IPS-NIHi7 (cell line): ENCODE results near the gene S100A16.
"Not testable (repeated sequence)": the region's sequence is repeated elsewhere in the genome, so short reads cannot be mapped to it uniquely, and the experiment has no call there.

Experiments used
- DNase-seq: peaks from one replicate; pipeline ENCODE4 v3.0.0; 2012; ENCODE audit warnings: mixed read lengths; ENCODE audit errors: extremely low spot score

Gene S100A16, protein sequence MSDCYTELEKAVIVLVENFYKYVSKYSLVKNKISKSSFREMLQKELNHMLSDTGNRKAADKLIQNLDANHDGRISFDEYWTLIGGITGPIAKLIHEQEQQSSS

DNA sequence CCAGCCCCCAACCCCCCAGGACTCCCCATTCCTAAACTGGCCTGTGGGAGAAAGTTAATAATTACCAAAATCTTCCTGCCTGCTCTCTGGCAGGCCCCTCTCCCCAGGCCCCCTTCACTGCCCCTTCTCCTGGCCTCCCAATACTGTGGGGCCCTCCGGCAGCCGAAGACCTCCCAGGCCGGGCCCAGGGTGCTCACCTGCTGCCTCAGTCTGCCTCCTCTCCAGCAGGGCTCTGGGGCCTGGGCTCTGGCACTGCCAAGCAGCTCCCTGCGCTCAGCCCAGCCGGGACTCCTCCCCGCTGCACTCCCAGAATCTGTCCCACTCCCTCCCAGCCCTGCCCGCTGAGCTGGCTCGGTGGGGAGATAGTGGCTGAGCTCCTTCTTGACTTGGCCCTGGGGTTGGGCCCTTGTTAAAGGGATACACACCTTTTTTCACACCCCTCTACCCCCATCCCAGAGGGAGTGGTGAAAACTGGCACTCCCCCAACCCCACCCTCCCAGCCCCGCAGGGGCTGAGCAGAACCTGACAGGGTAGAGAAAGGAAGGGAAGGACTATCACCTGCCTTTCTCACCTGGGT is at the start of gene S100A16:
TSS of gene S100A16 (minus strand) at position 383 of the 577 bp plus-strand sequence. CDS start 4,986 bp downstream, outside the sequence.
- peak; percentile 74 for DNase-seq

DNA sequence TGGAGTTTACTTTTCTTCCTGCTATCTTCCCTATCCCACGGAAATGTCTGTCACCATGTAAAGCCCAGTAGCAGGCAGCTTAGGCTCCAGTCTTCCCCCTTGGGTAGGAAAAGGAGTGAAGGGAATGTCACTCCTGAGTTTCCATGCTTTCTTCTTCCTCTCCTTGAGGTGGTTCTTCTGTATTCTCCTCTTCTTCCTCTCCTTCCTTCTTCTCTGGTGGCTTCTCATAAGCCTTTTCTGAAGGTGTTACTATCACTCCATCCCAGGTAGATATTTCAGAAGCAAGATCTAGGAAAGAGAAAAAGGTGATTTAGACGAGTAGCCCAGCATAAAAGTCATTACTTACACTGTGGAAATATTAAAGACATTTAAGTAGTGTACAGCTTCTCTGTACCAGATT is 49.3 kb upstream of the S100A16 start:
- DNase-seq, result no peak

DNA sequence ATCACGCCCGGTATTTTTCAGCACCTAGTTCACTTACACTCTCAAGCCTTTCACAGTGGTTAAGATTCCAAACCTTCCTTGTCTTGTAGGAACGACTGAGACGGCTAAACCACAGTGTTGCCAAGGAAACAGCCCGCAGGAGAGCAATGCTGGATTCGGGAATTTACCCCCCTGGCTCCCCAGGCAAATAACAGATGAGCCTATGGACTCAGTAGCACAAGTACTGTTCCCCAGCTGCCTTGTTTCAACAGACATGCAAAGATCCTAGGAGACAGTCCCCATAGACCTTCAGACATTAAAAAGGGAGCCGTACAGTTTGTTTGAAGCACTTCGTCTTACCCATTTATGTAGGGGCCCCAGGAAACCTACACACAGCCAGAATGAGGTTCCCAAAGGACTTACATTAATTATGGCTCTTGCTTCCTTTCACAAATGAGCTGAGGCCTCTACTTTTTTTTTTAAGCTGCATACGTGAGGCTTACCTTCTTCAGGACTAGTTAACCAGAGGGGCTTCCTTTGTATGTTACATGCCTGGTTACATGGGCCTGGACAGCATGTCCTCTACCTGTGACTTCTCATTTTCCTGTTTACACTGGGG is 48.3 kb upstream of the S100A16 start:
- DNase-seq, result no peak

DNA sequence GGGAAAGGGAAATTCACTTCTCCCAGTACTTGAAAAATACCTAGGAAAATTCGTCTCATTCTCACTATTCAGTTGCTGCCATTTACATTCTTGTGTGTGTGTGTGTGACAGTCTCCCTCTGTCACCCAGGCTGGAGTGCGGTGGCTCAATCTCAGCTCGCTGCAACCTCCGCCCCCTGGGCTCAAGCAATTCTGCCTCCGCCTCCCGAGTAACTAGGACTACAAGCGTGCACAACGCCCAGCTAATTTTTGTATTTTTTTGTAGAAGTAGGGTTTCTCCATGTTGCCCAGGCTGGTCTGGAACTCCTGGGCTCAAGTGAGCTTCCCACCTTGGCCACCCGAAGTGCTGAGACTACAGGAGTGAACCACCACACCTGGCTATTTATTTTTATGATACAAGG is 46.7 kb upstream of the S100A16 start:
- no peak for DNase-seq

DNA sequence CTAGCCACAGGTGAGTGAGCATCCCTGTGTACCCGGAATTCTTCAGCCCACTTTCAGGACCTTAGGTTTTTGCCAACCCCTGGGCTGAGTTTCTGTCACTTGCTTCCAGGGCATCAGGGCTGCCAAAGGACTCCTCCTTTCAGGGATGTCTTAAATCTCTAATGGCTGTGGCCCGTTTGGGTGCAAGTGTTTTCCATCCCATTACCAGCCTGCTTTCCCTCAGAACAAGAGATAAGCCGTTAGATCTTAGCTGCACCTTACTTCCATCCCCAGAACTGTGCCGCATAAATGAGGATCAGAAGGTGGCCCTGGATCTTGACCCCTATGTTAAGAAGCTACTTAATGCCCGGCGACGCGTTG is 46.2 kb upstream of the S100A16 start:
- no peak for DNase-seq

DNA sequence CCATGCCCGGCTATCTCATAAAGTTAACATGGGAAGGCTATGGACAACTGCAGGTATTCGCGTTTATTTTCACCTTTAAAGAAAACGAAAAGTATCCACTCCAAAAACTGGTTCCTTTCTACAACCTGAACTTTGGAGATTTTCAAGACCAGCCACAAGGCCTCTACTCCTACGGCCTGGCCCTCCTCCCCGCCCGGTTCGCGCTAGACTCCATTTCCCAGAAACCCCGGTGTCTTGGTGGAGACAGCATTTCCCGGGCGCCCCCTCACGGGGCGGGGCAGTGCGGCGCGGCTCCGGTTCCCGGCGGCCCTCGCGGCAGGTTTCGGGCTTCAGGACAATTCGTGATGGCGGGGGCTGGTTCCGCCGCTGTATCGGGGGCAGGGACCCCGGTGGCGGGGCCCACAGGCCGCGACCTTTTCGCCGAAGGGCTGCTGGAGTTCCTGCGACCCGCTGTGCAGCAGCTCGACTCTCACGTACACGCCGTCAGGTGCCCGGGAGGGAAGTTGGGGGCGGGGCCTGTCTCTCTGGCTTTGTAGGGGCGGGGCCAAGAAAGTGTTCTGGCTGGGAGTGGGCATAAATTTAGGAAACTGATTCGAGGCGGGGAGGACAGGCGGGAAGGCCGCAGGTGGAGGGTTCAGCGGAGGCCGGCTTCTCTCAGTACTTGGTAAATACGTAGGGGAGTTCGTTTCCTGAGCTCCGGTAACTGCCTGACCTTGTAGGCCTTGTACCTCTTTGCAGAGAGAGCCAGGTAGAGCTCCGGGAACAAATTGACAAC is 45.6 kb upstream of the S100A16 start, which contains the start of gene SNAPIN:
TSS of gene SNAPIN (plus strand) at position 304 of the 775 bp plus-strand sequence. CDS start at position 345, 41 bp downstream.
- peak; percentile 93 for DNase-seq

DNA sequence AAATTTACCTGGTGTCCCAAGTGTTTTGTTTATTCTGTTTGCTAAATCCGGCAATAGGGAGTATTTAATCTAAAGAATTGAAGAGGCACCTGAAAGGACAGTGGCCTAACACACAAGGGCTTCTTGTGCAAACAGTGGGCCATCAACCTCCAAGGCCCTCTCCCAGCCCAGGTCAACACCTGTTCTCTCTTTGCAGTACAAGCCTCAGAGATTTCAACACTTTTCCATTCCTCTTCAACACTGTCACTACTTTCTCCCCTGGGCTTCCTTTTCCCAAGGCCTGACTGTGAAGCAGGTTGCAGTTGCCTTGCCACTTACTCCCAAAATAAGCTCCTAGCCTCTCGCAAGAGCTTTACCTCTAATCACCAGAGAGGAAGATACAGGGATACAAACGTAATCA is 42.4 kb upstream of the S100A16 start:
- DNase-seq, result no peak

DNA sequence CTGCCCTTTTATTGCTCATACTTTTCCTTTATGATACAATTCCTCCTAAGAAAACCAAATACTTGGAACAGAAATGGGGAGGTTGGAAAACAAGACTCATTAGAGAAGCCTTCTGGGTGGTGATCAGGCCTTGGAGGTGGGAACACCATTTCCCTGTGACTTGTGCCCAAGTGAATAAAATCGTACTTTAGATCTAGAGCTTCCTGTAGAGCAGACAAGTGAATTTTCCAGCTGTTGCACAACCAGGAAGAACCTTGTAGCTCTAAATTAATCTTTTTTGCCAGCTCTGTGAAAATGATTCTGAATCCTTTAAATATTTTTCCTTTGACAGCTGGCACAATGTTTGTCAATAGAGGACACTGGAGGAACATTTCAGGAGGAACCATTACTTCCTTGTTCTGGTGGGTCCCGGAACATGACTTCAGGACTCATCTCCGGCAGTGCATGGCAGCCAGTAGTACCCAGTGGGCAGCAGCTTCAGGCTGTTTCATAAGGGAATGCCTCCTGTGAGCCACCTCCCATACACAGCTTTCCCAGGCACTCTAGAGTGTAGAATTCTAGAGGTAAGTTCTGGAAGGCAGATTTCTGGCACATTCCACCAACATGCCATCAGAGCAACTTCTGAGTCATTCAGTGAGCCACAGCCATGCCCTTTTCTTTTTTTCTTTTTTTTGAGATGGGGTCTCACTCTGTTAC is 40.0 kb upstream of the S100A16 start:
- no peak for DNase-seq

DNA sequence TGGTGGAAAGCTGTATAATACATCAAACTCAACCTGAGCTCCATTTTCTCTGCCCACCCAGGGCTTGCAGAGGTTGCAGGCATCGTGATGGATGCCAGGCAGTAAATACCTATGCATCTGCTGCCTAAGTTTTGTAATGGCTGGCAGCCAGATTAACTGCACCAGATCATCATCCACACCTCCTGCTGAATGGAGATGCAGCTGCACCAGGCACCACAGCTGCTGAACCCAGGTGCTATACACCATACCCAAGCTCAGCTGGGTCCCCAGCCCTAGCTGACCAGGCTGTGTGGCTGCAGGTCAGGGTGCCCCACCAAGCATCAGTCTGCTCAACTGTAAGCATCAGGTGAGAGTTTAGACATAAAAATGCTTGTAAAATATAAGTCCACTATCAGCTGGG is 38.8 kb upstream of the S100A16 start:
- DNase-seq, result no peak

DNA sequence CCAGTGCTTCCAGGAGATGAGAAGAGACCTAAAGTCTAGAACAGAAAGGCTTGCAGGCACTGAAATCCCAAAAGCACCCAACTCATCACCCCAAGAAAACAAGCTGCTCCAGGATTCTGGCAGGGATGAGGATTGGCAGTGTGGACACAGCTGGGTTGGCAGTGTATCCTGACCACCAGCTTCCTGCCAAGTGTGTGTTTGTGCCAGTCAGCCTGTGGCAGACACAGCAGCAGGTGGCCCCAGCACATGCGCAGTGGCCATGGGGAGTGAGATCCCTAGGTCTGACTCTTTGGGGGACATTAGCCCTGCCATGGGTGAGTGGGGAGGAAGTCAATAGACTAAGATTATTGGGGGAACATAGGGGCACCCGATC is 36.9 kb upstream of the S100A16 start:
- no peak for DNase-seq

DNA sequence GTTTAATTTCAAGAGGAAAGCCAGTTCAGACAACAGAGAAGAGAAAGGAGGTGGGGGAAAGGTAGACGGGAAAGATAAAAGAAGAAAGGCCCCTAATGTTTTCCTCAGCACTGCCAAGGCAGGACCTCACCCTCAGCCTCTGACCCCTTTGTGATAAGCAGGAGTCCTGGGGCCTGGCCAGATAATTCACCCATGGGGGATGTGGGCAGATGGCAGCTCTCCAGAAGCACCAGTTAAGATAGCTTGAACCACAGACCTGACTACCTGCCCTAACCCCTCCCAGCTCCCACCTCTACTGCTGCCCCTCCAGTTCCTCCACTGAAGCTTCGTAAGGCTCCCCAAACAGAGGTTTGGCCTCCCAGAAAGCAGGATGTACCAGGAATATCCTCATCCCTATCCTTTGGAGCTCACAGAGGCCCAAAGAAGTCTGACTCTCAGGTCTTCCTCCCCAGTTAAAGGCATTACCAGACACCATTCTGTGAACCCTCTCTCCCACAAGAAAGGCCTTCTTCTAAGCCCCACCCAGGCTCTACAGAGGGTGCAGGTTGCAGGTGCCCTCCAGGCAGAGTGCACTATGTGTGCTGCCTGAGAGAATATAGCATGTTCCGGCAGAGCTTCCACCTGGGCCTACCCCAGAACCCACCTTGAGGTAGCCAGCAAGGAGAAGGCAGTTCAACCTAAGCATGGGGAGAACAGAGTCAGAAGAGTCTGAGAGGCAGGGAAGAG is 36.4 kb upstream of the S100A16 start:
- DNase-seq, result no peak

DNA sequence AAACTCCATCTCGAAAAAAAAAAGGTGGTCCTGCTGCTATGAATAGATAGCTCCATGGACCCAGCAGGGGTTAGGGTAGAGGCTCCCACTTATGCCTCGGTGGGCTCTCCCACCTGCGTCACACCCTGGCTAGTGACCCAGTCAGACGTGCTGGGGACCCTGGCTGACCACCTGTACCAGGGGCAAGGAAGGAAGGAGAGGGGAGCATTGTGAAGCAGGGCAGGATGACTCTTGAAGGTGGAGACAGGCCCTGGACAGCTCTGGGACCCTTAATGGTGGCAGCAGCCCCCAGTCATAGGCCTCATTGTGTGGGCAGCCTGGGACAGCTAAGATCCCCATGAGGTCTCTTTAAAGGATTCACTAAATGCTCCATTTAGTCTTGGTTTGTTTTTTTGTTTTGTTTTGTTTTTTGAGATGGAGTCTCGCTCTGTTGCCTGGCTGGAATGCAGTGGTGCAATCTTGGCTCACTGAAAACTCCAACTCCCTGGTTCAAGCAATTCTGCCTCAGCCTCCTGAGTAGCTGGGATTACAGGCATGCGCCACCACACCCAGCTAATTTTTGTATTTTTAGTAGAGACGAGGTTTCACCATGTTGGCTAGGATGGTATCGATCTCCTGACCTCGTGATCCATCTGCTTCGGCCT is 35.2 kb upstream of the S100A16 start:
- DNase-seq, result no peak

DNA sequence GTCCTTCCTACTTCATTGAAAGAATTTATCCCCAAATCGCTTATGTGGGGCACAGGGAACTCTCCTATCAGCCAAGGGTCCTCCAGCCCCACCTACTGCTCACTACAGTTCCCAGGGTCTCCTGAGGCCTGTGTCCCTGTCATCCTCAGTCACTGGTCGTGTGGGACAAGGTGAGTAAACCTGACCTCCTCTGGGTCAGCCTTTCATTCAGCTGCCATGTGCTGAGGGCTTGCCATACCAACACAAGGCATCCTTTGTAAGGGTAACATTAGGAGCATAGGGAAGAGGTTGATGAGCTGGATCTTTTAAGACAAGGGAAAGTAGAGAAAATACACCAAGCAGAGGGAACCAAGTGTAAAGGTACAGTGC is 34.4 kb upstream of the S100A16 start:
- peak; percentile 31 for DNase-seq

DNA sequence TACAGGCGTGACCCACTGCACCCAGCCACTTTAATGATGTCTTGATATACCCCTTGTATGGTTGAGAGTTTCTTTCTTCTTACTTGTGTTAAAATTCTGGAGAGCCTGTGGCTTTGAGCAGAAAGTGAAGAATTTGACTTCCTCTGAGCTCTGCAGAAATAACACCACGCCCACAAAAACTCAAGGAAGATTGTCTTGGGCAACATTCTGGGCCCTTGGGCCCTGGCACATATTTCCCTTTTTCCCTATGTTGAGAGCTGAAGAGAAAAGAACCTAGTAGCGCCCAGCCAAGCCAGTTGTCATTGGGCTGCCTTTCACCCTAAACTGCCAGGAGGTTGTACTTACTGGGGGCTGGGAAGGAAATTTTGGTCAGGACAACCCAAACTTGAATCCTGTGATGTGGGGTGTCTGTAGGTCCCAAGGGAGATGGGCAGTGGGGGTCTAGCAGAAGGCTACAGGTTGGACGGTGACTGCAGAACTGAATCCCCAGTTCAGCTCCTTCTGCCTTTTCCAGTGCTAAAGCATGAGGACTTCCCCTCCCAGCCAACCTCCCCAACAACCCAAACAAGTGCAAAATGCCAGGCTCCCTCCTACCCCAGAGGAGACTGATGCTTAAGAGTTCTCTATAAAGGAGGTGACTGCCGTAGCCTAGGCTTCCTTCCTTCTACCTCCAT is 33.9 kb upstream of the S100A16 start:
- DNase-seq, result no peak

DNA sequence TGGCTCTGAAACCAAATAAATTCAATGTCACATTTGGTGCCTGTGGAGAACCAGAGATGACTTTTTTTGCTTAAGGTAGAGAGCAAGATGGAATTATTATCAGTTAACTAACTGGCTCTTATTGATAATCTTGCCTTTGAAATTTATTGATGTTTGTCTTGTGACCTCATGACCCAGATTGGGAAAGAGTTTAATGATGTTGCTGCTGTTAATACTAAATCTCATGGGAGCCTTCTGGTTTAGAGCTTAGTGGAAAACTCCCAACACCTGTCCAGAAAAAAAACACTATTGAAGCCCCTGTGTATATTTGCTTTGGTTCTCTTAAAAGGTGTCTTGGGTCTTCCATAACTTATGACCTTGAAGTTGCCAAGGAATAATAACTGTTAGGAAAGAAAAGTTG is 30.9 kb upstream of the S100A16 start:
- no peak for DNase-seq

DNA sequence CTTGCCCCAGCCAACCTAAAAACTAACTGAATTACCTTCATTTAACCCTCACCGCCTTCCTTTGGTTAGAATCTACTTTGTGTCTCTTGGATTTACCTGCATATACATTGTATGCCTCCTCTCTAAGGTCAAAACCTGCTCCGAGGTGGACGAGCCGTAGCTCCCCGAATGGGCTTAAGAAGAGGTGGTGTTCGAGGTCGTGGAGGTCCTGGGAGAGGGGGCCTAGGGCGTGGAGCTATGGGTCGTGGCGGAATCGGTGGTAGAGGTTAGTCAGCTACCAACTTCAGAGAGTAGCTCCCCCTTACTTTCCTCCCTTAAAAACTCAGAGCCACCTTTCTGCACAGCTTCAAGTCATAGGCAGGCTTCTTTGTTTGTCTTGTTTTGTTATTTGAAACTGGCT is 30.2 kb upstream of the S100A16 start:
- no peak for DNase-seq

DNA sequence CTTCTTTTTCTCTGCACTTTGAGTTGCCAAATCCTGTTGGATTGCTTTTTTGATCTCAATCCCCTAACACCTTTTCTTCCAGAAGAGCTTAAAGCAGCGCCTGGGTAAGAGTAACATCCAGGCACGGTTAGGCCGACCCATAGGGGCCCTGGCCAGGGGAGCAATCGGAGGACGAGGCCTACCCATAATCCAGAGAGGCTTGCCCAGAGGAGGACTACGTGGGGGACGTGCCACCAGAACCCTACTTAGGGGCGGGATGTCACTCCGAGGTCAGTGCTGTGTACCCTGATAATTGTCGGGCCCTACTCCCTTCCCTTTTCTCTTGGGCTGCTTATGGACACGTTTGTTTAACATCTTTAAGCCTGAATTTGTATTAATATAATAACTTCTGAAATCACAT is 29.2 kb upstream of the S100A16 start:
- no peak for DNase-seq

DNA sequence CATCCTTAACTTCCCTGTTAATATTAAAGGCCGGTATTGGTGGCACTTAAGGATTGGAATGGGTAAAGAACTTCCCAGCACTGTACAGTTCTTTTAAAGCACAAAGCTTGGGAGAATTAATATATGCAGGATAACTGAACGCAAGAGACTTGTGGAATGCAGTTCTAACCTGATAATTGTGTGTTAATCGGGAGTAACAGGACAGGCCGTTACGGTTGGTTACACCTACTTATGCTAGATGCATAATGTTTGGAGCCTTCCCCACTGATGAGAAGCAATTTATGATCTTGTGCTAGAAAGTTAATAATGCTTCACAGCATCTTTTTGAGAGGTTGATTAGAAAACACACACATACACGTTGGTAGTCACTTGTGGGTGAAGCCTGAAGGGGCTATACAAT is 27.9 kb upstream of the S100A16 start:
- no peak for DNase-seq

DNA sequence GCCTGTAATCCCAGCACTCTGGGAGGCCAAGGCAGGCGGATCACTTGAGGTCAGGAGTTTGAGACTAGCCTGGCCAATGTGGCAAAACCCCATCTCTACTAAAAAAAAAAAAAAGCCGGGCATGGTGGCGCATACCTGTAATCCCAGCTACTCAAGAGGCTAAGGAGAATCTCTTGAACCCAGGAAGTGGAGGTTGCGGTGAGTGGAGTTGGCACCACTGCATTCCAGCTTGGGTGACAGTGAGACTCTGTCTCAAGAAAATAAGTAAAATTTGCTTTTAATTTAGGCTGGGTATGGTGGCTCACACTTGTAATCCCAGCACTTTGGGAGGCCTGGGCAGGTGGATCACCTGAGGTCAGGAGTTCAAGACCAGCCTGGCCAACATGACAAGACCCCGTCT is 27.3 kb upstream of the S100A16 start:
- not testable (repeated sequence) for DNase-seq

DNA sequence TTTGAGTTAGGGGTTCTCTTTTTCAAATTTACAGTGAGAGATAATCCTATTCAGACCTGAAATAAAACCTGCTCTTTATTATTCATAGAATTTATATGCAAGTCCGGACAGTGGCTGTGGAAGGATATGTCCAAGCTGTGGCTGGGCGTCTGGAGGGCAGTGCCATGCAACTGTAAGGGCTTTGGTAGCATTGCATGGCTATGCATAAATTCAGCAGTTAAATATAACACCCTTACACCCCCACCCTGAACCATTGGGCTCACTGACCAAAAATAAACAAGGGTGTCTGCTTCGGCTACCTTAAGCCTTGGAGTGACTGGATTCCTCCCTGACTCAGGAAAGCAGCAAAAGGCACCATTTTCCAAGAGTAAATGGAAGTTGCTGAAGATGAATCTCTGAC is 26.3 kb upstream of the S100A16 start:
- DNase-seq, result no peak

DNA sequence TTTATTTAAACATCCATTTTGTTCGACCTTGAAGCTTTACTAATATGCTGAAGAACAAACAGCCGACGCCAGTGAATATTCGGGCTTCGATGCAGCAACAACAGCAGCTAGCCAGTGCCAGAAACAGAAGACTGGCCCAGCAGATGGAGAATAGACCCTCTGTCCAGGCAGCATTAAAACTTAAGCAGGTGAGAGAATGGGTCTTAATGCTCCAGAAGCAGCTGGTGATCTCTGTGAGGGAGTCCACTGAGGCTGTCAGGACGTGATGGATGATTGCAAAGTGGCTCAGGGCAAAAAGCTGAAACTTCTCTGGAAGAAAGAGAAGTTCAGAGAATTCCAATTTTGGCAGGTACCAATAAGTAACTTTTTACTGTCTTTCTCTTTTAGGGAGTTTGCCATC is 25.3 kb upstream of the S100A16 start:
- DNase-seq, result no peak
